Liver (tissue), 9 donors: Measurements from ENCODE around the gene RAB40AL. TPM values are rescaled to one million over a fixed set of nuclear protein-coding genes. Genes with fewer than 3 reads are reported as not detected.
"Not testable (repeated sequence)": the region's sequence is repeated elsewhere in the genome, so short reads cannot be mapped to it uniquely, and the experiment has no call there.

Experiments used
- DNase-seq: peaks from one replicate; pipeline ENCODE4 v3.0.0-alpha.2; 2017; ENCODE audit warnings: low spot score
- H3K27ac ChIP-seq, 2 donors: one replicate each; pipeline ENCODE4 v1.7.0; 2013; ENCODE audit warnings: inconsistent platforms in 2 of 2, low read length in 2 of 2, control low read depth in 1 of 2, low read depth in 1 of 2, mild to moderate bottlenecking in 1 of 2
- H3K27me3 ChIP-seq, 4 donors: one replicate each; pipeline versions ENCODE4 v1.6.1 to v1.7.0; 2013; ENCODE audit warnings: low read length in 3 of 4, inconsistent platforms in 1 of 4, mild to moderate bottlenecking in 1 of 4, moderate library complexity in 1 of 4; ENCODE audit not compliant: control insufficient read depth in 4 of 4, insufficient read depth in 4 of 4
- H3K36me3 ChIP-seq, 4 donors: one replicate each; pipeline versions ENCODE4 v1.6.1 to v1.7.0; 2013; ENCODE audit warnings: low read length in 3 of 4, mild to moderate bottlenecking in 3 of 4, low read depth in 1 of 4, moderate library complexity in 1 of 4; ENCODE audit not compliant: control insufficient read depth in 4 of 4, insufficient read depth in 3 of 4
- H3K4me1 ChIP-seq, 4 donors: one replicate each; pipeline versions ENCODE4 v1.6.1 to v1.7.0; 2013; ENCODE audit warnings: low read length in 3 of 4, mild to moderate bottlenecking in 3 of 4, moderate library complexity in 1 of 4; ENCODE audit not compliant: control insufficient read depth in 4 of 4, insufficient read depth in 4 of 4
- H3K4me3 ChIP-seq, 3 donors: one replicate each; pipeline versions ENCODE4 v1.6.1 to v1.7.0; 2013; ENCODE audit warnings: low read length in 3 of 3, control low read depth in 1 of 3, low read depth in 1 of 3, mild to moderate bottlenecking in 1 of 3
- H3K9ac ChIP-seq, 2 donors: one replicate each; pipeline ENCODE4 v1.7.0; 2013; ENCODE audit warnings: low read length in 2 of 2, mild to moderate bottlenecking in 2 of 2, moderate library complexity in 2 of 2, control low read depth in 1 of 2, low read depth in 1 of 2
- H3K9me3 ChIP-seq, 4 donors: one replicate each; pipeline versions ENCODE4 v1.6.1 to v1.7.0; 2013; ENCODE audit warnings: low read length in 3 of 4; ENCODE audit not compliant: control insufficient read depth in 4 of 4
- CTCF ChIP-seq: fragments of 150-350 bp; IDR thresholded peaks from 2 replicates; pipeline ENCODE4 v1.5.1; 2017; ENCODE audit warnings: improper control_type of control experiment, low read depth, low read length; ENCODE audit not compliant: missing input control
- EGR1 ChIP-seq, 2 donors: IDR thresholded peaks; 2 replicates each; pipeline ENCODE4 v1.6.1; 2016 to 2018; ENCODE audit warnings: antibody characterized with exemption in 2 of 2, low read depth in 2 of 2
- FOXA2 ChIP-seq: IDR thresholded peaks from 2 replicates; pipeline ENCODE4 v1.6.1; 2016; ENCODE audit warnings: antibody characterized with exemption
- GABPA ChIP-seq, 2 donors: IDR thresholded peaks in 1 of 2; conservative IDR thresholded peaks in 1 of 2; 2 replicates each; pipeline ENCODE4 v1.6.1; 2016; ENCODE audit warnings: antibody characterized with exemption in 2 of 2, mild to moderate bottlenecking in 1 of 2, moderate library complexity in 1 of 2
- HNF4G ChIP-seq: IDR thresholded peaks from 2 replicates; pipeline ENCODE4 v1.6.1; 2016; ENCODE audit warnings: antibody characterized with exemption
- JUND ChIP-seq, 2 donors: IDR thresholded peaks; 2 replicates each; pipeline ENCODE4 v1.6.1; 2016; ENCODE audit warnings: antibody characterized with exemption in 2 of 2
- NR2F2 ChIP-seq: IDR thresholded peaks from 2 replicates; pipeline ENCODE4 v1.6.1; 2016; ENCODE audit warnings: antibody characterized with exemption
- RAD21 ChIP-seq, 2 donors: IDR thresholded peaks; 2 replicates each; pipeline ENCODE4 v1.6.1; 2016; ENCODE audit warnings: antibody characterized with exemption in 2 of 2, mild to moderate bottlenecking in 2 of 2
- RXRA ChIP-seq, 2 donors: IDR thresholded peaks; 2 replicates each; pipeline ENCODE4 v1.6.1; 2017 to 2018; ENCODE audit warnings: antibody characterized with exemption in 2 of 2, mild to moderate bottlenecking in 1 of 2
- SP1 ChIP-seq: IDR thresholded peaks from 2 replicates; pipeline ENCODE4 v1.6.1; 2018; ENCODE audit warnings: antibody characterized with exemption, mild to moderate bottlenecking
- TAF1 ChIP-seq: conservative IDR thresholded peaks from 2 replicates; pipeline ENCODE4 v1.6.1; 2016; ENCODE audit warnings: antibody characterized with exemption, mild to moderate bottlenecking
- YY1 ChIP-seq: IDR thresholded peaks from 2 replicates; pipeline ENCODE4 v1.6.1; 2016; ENCODE audit warnings: antibody characterized with exemption, mild to moderate bottlenecking
- WGBS: extraction: QIAGEN DNeasy Blood & Tissue Kit; methylation state at CpG from one replicate; pipeline ENCODE4 v1.1.7; 2013; 5-methylcytosine and 5-hydroxymethylcytosine counted together
- polyA plus RNA-seq, 2 donors: library from polyadenylated mRNA; stranded (reverse) in 1 of 2; unstranded in 1 of 2; fragments of 200-250 nt in 1 of 2; fragments of >200 nt in 1 of 2; fragmentation: Nextera tagmentation in 1 of 2; extraction: Ambion mirVana in 1 of 2; gene quantifications; one replicate each; pipeline versions ENCODE4 v1.2.1 to v1.2.3, GENCODE V29; 2013 to 2015
- total RNA-seq, 2 donors: library from RNA; depleted of rRNA; stranded (reverse); fragments of >200 nt; gene quantifications; one replicate each; pipeline ENCODE4 v1.2.3, GENCODE V29; 2014
- TF ChIP-seq, protein P1 (sequence below): IDR thresholded peaks from 2 replicates; pipeline ENCODE4 v1.6.1; 2016; ENCODE audit warnings: antibody characterized with exemption
- donor health status: healthy.
- donor health status: healthy.
- donor health status: healthy.
- donor health status: healthy.
- donor health status: healthy.

The RAB40AL gene
- total RNA-seq (under 1 TPM; 0.14 to 0.75 TPM), polyA plus RNA-seq (under 1 TPM in 1 of 2 donors, not detected in 1; 0.53 TPM)

- not testable (repeated sequence) for DNase-seq, H3K9me3 ChIP-seq, H3K4me1 ChIP-seq, H3K27ac ChIP-seq, H3K36me3 ChIP-seq, H3K9ac ChIP-seq, H3K27me3 ChIP-seq, H3K4me3 ChIP-seq
- 96% methylated on average over 15 of the region's 15 CpGs for WGBS
Measured at GRCh38 chrX:102936972-102937371, at the start of gene RAB40AL. RAB40AL (plus strand) TSS chrX:102937272; CDS start chrX:102937319, 47 bp downstream.

DNA sequence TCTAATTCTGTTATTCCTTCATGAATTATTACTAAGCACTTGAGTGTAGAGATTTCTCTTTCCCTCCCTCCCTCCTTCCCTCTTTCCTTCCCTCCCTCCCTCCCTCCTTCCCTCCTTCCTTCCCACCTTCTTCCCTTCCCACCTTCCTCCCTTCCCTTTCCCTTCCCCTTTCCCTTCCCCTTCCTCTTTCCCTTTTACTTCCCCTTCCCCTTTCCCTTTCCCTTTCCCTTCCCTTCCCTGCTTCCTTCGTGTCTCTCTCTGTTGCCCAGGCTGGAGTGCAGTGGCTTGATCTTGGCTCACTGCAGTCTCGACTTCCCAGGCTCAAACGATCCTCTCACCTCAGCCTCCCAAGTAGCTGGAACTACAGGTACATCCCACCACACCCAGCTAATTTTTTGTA lies 49.4 kb upstream of the RAB40AL start:
- Histone ChIP-seq H3K27me3 (no peaks in the 10 kb centered on the region), H3K36me3 (peaks cover 0 to 2% (median 0%) of the 10 kb centered on the region in 4 donors), H3K4me1 (no peaks in the 10 kb centered on the region), H3K4me3 (no peak overlapping the region), H3K27ac (no peak overlapping the region), H3K9ac (no peak overlapping the region), H3K9me3 (no peaks in the 10 kb centered on the region)
- DNase-seq: no peak
- TF ChIP-seq JUND (IDR thresholded peaks at IDR 0.05): no peak
- TF ChIP-seq, protein P1, sequence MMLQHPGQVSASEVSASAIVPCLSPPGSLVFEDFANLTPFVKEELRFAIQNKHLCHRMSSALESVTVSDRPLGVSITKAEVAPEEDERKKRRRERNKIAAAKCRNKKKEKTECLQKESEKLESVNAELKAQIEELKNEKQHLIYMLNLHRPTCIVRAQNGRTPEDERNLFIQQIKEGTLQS: no peak
- TF ChIP-seq RXRA (IDR thresholded peaks at IDR 0.05): no peak
- TF ChIP-seq GABPA (IDR thresholded peaks at IDR 0.05 in 1 of 2, conservative IDR thresholded peaks at IDR 0.05 in 1 of 2): no peak
- TF ChIP-seq TAF1: no peak
- no peak for TF ChIP-seq SP1
- WGBS: 97% methylated on average over 3 of the region's 3 CpGs

- no peaks in the 10 kb centered on the region for H3K27me3 ChIP-seq
- H3K36me3 ChIP-seq: no peaks in the 10 kb centered on the region
- 100% methylated on average over 1 of the region's 1 CpG for WGBS
- H3K4me1 ChIP-seq: no peaks in the 10 kb centered on the region
- no peaks in the 10 kb centered on the region for H3K9me3 ChIP-seq
- no peak overlapping the region for H3K27ac ChIP-seq
- no peak for DNase-seq
- no peak overlapping the region for H3K9ac ChIP-seq
- H3K4me3 ChIP-seq: no peak overlapping the region
- TF ChIP-seq HNF4G (no peak), FOXA2 (no peak), EGR1 (IDR thresholded peaks at IDR 0.05; ENCODE audit: low read depth in 2 of 2) (no peak), CTCF (no peak), YY1 (no peak), RAD21 (IDR thresholded peaks at IDR 0.05) (no peak), SP1 (no peak), NR2F2 (no peak)
Measured at GRCh38 chrX:102892103-102892502, 45.0 kb upstream of the RAB40AL start.
